Lower leg skin (tissue), 4 donors: ENCODE data around the gene TERT. TPM values are rescaled to one million over a fixed set of nuclear protein-coding genes. Genes with fewer than 3 reads are reported as not detected.

Source experiments
- DNase-seq, 2 donors: peaks; one replicate each; pipeline ENCODE4 v3.0.0-alpha.2; 2019; ENCODE audit warnings: low spot score in 2 of 2
- H3K4me3 ChIP-seq: fragments of 200-600 bp; sonication (generic); 2 replicates; pipeline ENCODE4 v1.5.1; 2017; ENCODE audit warnings: mild to moderate bottlenecking, low read depth; ENCODE audit not compliant: poor library complexity, severe bottlenecking
- CTCF ChIP-seq, 3 donors: fragments of 450-650 bp; IDR thresholded peaks; one replicate each; pipeline ENCODE4 v1.5.1; 2016; ENCODE audit warnings: antibody characterized with exemption in 3 of 3, mild to moderate bottlenecking in 3 of 3, moderate library complexity in 2 of 3
- POLR2A ChIP-seq, 2 donors: fragments of 450-650 bp; IDR thresholded peaks; one replicate each; pipeline ENCODE4 v1.6.1; 2016 to 2017; ENCODE audit warnings: antibody characterized with exemption in 2 of 2, mild to moderate bottlenecking in 1 of 2, moderate library complexity in 1 of 2
- WGBS, 2 donors: methylation state at CpG; one replicate each; pipeline ENCODE4 v1.1.5; 2018; 5-methylcytosine and 5-hydroxymethylcytosine counted together
- intact Hi-C: fragments of 100-400 bp; cut with DNase I; formaldehyde crosslinking; loops from one replicate; pipeline ENCODE4 v1.15.0; 2023; ENCODE audit warnings: low total_unique reads
- total RNA-seq, 4 donors: library from RNA; depleted of rRNA; stranded (reverse); fragments of >200 nt; gene quantifications; one replicate each; pipeline ENCODE4 v1.1.0, GENCODE V29; 2016

TERT gene
- total RNA-seq, 4 donors from 2014 or later, result 0.13 to 0.38 TPM; not detected in 2

DNA sequence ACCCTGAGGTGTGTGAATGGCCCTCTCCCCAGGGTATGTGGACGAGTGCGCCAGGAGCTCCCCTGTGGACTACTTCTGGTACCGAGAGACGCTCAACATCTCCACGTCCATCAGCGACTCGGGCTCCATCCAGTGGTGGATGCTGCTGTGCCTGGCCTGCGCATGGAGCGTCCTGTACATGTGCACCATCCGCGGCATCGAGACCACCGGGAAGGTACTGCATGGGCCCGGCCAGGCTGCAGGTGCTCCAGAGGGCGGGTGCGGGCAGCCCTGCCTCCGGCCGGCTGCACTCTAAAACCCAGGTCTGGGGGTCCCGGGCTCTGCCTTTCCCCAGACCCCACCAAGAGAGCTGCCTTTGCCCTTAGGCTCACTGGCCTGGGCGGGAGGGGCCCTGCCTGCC, 82.6 kb downstream of the TERT start:
- whole genome bisulfite sequencing, 2 donors, result 87 to 95% methylated on average over 16 to 20 of the region's 20 CpGs
- intact Hi-C loops, result no loop called here
- no peak for DNase-seq
- no peak overlapping the region for H3K4me3 ChIP-seq
- TF ChIP-seq CTCF (IDR thresholded peaks at IDR 0.05), result no peak
- no peak for TF ChIP-seq POLR2A (IDR thresholded peaks at IDR 0.05)

DNA sequence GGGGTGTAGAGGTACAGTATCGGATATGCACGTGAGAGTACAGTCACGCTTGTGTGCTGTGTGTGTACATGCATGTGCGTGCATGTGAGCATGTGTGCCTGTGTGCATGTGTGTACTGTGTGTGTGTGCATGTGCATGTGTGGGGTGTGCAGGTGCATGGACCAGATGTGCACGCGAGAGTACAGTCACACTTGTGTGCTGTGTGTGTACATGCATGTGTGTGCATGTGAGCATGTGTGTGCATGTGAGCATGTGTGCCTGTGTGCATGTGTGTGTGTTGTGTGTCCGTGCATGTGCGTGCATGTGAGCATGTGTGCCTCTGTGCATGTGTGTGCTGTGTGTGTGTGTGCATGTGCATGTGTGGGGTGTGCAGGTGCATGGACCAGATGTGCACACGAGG, 83.2 kb downstream of the TERT start:
- intact Hi-C loops, result no loop called here
- no peak for DNase-seq
- no peak overlapping the region for H3K4me3 ChIP-seq
- 94 to 97% methylated on average over 9 of the region's 9 CpGs for WGBS, 2 donors
- TF ChIP-seq CTCF (IDR thresholded peaks at IDR 0.05) (no peak), POLR2A (IDR thresholded peaks at IDR 0.05) (no peak)

GRCh38 chr5:1210832-1211251, 84.0 kb downstream of the TERT start:
- H3K4me3 ChIP-seq, result no peak overlapping the region
- intact Hi-C loops, result no loop called here
- DNase-seq, result no peak
- WGBS, 2 donors, result 71 to 82% methylated on average over 5 to 17 of the region's 21 CpGs
- TF ChIP-seq CTCF (IDR thresholded peaks at IDR 0.05) (no peak), POLR2A (IDR thresholded peaks at IDR 0.05) (no peak)

- intact Hi-C loops, result no loop called here
- WGBS, 2 donors, result 44 to 51% methylated on average over 18 to 21 of the region's 21 CpGs
- no peak for DNase-seq
- TF ChIP-seq POLR2A (IDR thresholded peaks at IDR 0.05) (no peak), CTCF (IDR thresholded peaks at IDR 0.05) (no peak)
- no peak overlapping the region for H3K4me3 ChIP-seq
These were observed 84.7 kb downstream of the TERT start for GRCh38 chr5:1209896-1210776.

DNA sequence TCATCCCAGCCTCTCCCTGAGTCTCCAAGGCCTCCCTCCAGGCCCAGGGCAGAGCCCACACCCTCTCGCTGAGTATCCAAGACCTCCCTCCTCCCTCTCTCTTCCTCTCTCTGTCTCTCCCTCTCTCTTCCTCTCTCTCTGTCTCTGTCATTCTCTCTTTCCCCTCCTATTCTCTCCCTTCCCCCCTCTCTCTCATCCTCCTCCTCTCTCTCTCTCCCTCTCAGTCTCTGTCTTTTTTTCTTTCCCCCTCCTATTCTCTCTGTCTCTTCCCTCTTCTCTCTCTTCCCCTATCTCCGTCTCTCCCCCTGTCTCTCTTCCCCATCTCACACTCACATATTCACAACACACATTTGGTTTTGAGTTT, 85.4 kb downstream of the TERT start:
- TF ChIP-seq POLR2A (IDR thresholded peaks at IDR 0.05), result no peak
- TF ChIP-seq CTCF (IDR thresholded peaks at IDR 0.05), result no peak
- intact Hi-C loops, result no loop called here
- DNase-seq, result no peak
- no peak overlapping the region for H3K4me3 ChIP-seq
- WGBS, 2 donors, result 46 to 48% methylated on average over 2 of the region's 2 CpGs
